ENCODE results near the gene GPNMB.
"Not testable (repeated sequence)": the region's sequence is repeated elsewhere in the genome, so short reads cannot be mapped to it uniquely, and the experiment has no call there.

Gene GPNMB

DNA sequence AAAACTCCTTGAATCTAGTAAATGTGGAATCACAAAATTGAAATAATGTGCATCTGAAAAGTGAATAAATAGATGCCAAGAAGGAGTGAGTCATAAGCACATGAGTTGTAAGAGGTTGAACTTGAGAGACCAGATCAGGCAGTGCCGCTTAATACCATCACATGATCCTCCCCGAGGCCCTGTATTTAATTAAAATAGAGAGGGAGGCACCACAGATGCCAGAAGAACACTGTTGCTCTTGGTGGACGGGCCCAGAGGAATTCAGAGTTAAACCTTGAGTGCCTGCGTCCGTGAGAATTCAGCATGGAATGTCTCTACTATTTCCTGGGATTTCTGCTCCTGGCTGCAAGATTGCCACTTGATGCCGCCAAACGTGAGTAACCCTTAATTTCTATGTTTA, at the start of gene GPNMB:
Gene GPNMB (plus strand): TSS at position 221 of the 400 bp plus-strand sequence. CDS start 83 bp downstream, at position 304.
- DNase-seq (ENCODE audit: low read depth in 2 of 2), result no peak

DNA sequence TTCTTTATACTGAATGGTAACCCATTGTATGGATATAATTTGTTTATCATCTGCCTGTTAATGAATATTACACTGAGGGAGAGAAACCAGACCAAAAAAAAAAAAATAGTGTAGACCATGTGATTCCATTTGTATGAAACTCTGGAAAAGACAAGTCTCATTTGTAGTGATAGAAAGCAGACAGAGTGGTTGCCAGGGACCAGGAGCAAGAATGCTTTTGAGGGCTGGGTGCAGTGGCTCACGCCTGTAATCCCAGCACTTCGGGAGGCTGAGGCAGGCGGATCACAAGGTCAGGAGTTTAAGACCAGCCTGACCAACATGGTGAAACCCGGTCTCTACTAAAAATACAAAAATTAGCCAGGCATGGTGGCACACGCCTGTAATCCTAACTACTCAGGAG, 48.8 kb upstream of the GPNMB start:
- DNase-seq (ENCODE audit: low read depth in 2 of 2), result not testable (repeated sequence)

DNA sequence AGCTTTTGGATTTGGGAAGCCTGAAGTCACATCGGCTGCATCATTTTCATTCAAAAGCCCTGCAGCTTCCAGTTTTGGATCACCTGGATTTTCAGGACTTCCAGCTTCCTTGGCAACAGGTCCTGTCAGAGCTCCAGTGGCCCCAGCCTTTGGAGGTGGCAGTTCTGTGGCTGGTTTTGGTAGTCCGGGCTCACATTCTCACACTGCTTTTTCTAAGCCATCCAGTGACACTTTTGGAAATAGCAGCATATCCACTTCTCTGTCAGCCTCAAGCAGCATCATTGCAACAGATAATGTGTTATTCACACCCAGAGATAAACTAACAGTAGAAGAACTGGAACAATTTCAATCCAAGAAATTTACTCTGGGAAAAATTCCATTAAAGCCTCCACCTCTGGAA, 46.2 kb upstream of the GPNMB start:
- no peak for DNase-seq (ENCODE audit: low read depth in 2 of 2)

DNA sequence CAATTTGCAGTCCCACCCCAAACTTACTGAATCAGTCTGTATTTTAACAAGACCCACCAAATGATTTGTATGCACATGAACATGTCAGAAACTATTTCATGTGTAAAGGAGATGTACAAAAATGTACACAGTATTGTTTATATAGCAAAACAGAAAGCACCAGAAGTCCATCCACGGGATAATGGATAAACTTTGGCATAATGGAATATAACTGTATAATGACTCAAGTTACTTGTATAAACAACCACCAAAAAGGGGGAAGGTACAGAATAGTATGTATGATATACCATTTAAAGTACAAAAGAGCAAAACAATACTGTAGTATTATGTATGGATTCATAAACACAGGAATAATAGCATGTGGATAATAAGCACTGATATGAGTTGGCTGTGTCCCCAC, 42.3 kb upstream of the GPNMB start:
- no peak for DNase-seq (ENCODE audit: low read depth in 2 of 2)

DNA sequence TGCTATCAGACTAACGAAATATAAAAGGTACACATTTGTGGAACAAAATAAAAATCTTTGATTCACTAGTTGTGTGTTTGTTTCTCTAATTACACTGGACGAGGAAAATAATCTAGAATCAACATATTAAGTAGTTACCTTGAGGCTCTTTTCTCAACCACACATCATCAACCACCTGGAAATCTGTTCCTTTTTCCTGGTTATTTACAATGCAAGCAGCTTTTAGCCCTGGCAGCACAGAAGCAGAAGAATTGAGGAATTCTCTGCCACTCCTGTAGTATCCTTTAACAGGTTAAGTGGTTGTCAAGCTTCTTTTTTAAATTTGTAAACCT, 41.0 kb upstream of the GPNMB start:
- DNase-seq (ENCODE audit: low read depth in 2 of 2), result no peak

DNA sequence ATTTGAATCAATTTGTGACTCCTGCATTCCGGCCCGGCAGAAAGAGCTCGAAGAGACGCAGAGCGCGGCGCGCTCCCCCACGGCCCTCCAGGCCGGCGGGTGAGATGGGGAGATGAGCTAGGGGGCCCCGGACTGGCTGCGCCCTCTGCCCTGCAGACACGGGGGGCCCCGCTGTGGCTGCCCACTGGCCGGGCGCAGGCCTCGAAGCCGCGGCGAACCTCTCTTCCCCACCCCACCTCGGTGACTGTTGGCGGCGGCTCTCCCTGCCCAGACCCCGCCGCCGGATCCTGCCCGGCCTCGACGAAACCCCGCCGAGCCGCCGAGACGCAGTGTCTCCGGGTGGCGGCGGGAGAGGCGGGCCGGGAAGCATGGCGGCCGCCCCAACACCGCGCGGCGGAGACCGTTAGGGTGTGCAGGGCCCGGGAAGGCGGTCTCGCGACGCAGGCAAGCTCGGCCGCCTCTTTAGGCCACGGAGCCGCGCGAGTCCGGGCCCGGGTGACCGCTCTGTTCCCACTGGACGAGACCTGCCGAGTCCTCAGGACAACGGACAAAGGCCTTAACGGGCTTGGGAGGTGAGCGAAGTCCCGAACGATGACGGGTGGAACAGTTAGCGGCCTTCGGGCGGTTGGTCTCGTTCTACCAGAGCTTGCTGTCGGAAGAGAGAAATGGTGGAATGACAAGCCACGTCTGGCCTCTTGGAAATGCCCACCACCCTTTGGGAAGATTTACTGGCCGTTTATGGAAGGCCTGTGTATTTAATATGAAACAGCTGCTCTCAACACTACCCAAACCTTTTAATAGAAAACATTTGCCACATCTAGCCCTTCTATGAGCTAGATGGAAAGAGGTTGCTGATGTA, 40.4 kb upstream of the GPNMB start:
- no peak for DNase-seq (ENCODE audit: low read depth in 2 of 2)

DNA sequence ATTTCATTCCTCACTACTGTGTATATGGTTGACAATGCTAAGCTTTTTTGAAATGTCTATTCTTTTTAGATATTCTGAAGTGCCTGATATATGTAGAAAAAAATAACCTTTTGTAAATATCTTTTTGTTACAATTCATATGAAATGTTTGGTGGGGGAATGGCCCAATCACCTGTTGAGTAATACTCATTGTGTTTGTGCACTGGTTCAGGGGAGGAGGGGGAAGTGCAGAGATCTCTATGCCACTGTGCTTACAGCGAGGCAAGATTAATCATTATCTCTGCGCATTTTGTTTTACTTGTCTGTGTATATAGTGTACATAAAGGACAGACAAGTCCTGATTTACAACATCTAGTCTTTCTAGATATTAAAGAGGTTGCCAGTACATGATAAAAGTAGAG, 39.6 kb upstream of the GPNMB start:
- no peak for DNase-seq (ENCODE audit: low read depth in 2 of 2)

DNA sequence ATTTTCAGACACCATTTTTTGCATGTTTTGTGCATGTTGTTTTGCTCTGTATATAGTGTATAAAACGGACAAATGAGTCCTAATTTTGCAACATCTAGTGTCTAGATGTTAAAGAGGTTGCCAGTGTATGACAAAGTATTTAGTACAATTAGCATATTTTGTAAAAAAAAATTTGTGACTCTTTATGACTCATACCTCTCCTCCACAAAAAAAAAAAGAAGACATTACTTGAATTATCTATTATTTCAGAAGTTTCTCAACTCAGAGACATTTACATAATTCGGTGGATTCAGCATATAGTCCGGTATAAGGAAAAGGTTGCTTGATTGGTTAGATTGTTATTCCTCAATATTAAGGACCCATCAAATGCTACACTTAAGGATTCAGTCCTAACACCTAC, 38.7 kb upstream of the GPNMB start:
- no peak for DNase-seq (ENCODE audit: low read depth in 2 of 2)

DNA sequence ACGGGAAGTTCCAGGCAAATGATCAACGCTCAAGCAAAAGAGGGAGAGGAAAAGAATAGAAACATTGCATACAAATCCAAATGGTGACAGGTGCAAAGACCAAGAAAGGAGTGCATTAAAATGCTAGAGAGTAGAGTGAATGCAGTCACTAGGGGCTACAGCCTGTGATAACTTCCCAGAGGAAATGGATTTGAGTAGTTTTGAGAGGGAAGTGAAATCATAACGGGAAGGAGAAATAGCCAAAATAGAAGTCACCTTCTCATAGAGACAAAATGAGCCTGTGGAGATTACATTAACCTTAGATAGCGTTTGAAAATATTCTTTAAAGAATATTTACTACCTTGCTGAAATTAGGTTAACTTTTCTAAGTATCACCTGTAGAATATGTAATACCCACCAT, 38.3 kb upstream of the GPNMB start:
- DNase-seq (ENCODE audit: low read depth in 2 of 2), result no peak

DNA sequence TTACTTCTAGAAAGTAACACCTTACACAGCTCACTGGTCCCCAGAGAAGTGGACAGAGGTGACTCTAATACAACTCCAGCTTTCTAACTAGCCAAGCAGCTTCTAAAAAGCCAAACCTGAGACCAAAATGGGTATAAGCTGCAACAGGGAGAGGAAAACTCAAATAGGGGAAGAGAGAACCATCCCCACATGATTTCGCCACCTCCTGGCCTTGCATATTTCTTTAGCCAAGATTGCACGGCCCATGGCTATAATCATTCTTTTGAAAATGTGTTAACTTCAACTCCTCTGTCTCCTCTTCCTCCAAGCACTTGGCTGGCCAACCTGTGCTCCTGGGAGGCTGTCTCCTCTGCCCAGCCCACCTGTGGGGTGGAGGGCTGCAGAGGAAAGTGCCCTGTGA, 36.1 kb upstream of the GPNMB start:
- no peak for DNase-seq (ENCODE audit: low read depth in 2 of 2)

DNA sequence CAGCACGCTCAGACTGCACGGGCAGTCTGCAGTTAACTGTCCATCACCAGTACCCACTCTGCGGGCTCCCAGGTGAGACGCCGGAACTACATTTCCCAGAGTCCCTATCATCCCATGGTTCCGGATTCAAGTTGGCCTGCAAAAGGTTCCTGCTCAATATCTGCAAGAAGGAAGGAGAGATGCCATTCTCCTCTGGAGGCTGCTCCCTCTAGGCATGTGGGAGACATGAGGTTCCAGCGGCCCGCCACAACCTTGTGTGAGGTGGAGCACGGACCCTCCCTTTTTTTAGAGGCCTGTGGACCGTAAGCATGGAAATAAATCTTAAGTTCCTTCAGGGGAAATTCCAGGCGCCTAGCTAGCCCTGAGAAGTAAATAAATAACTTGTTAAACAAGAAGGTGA, 35.0 kb upstream of the GPNMB start:
- DNase-seq (ENCODE audit: low read depth in 2 of 2), result no peak

DNA sequence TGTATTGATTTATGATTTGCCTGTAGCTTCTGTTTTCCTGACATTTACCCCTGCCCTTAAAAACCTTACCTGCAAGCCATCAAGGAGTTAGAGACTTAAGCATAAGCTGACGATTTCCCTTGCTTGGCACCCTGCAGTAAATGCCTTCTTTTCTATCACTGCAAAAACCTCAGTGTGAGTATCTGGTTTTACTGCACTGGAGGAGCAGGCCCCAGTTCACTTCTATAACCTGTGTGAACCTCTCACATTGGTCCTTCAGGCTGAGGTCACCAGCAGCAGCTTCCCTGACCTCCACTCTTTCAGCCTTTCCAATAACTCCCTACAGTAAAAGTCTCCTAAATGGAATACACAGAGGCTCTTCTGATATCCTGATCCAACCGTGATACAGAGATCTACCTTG, 34.2 kb upstream of the GPNMB start:
- no peak for DNase-seq (ENCODE audit: low read depth in 2 of 2)

DNA sequence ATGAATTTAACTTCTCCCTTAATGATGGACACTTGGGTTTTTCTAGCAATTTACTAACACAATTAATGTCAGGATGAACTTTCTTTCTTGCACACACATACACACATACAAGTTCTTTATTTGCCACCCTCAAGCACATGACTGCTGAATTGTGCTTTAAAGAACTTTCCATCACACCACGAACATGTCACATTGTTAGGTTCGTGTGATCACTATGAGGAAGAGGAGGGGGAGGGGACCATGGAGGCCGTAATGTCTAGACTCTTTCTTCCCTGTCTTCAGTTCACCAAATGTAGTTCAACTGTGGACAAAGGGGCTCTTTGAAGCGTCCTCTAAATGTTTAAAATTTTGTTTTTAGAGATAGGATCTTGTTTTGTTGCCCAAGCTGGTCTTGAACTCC, 33.7 kb upstream of the GPNMB start:
- no peak for DNase-seq (ENCODE audit: low read depth in 2 of 2)

DNA sequence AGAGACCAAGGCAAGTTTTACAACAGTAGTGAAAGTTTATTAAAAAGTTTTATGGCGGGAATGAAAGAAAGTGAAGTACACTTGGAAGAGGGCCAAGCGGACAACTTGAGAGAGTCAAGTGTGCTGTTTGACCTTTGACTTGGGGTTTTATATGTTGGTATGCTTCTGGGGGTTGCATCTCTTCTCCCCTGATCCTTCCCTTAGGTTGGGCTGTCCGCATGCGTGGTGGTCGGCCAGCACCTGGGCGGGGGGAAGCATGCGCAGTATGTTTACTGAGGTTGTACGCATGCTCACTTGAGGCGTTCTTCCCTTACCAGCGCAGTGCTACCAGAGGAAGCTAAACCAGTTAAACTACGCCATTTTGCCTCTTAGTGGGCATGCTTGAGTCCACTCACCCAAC, 32.8 kb upstream of the GPNMB start:
- DNase-seq (ENCODE audit: low read depth in 2 of 2), result no peak

DNA sequence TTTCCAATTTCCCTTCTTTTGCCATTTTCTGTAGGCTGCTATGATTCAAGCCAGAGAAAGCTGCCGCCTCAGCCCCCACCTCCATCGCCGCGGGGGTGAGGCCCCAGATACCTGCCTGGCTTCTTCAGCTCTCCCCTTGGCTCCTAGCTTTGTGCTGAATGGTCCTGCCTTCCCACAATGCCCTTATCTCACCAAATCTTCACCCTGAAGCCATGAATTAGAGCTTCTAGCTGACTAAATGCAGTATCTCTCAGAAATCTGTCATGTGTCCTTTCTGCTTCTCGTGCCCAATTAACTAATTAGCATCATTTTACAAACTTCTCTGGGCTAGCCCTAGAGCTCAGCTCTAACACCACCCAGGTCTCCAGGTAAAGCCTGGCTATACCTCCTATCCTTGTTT, 32.2 kb upstream of the GPNMB start:
- DNase-seq (ENCODE audit: low read depth in 2 of 2), result no peak

DNA sequence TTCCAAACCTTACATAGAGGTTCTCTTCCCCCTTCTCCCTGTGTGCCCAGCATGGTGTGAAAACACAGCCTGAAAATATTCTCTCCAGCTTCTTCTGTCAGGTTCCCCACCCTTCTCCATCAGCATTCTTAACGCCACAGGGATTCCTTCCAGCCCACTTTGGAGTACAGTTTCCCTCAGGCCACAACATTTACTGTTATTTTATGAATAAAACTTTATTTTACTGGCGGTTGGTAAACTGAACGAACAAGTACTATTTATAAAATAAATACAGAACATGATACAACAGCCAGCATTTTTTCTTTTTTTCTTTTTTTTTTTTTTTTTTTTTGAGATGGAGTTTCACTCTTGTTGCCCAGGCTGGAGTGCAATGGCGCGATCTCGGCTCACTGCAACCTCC, 31.6 kb upstream of the GPNMB start:
- DNase-seq (ENCODE audit: low read depth in 2 of 2), result no peak

DNA sequence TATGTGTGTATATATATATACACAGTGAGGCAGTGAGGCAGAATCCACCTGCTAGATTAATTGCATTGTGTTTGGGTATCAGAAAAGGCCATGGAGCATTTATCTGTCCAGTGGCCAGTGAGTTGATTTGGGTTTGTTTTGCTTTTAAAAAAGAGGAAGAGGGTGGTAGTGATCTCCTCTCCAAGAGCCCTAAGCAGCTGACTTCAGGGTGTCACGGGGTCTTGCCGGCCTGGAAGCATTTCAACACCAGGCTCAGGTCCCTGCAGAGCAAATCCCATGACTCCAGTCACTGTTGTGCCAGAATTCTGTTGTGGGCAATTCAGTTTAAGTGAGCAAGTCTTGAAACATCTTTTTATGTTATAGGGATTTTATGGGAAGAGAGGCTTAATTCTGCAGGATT, 30.6 kb upstream of the GPNMB start:
- DNase-seq (ENCODE audit: low read depth in 2 of 2), result no peak

DNA sequence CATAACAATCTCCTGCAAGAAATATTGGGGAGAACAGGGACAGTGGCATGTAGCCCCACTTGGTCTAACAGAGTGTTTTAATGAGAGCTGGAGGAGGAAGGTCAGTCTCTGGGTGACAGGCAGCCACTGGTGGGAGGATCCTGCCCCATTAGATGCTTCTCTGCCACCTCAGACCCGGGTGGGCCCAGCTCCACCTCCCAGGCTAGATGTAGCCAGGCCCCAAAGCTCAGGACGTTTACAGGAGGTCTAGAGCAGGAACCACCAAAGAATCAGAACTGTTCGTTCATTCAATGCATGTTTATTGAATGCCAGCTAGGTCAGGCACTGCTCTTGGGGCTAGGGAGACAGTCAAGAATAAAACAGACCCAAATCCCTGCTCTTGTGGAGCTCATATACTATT, 28.4 kb upstream of the GPNMB start:
- no peak for DNase-seq (ENCODE audit: low read depth in 2 of 2)

DNA sequence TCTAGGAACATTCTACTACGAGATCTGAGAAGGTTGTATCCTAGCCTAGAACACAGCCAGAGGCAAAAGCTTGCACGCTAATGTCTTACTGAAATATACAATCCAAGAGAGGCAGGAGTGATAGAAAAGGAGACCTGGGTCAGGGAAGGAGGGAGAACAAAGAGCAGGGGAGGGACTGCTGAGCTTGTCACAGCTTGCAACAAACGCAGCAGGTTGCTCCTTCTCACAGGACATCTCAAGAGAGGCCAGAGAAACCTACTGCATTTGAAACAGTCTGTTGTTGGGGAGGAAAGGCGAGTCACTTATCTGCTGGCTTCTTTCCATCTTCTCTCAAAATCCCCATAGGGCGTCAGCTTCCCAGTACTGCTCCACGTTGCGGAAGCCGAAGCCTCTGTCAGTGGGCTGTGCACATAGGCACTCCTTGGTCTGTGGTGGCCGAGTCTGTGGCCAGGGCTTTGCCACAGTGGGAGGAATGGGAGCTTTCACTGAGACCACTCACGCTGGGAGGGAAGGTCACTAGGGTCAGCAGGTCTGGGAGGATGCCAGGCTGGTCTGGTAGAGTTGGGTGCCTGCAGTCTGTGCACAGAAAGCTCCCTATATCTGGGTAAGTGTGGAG, 25.8 kb upstream of the GPNMB start:
- no peak for DNase-seq (ENCODE audit: low read depth in 2 of 2)

DNA sequence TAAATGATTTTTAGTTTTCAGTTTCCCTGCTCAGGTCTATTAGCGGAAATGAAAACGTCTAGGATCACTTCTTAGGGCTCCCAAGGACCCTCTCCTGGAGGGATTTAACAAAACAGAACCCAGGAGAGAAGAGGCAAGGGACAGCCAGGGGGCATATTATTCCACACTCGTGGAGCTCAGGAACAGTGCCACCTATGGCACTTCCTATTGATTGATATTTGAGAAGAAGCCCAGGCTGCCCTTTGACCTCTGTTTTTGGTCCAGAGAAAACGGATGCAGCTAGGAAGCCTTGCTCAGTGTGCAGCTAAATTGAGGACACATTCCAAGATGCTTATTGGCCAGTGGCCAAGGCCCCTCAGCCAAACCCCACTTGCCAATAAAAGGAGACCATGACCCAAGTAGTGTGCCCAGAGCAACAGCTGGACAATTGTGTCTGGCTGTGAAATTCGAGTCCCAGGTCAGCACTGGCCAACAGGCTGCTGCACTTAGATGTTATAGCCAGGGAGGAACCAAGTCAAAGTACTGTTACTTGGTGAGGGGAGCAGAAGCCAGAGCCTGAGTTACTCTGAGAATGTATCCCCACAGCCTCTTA, 24.0 kb upstream of the GPNMB start:
- no peak for DNase-seq (ENCODE audit: low read depth in 2 of 2)

DNA sequence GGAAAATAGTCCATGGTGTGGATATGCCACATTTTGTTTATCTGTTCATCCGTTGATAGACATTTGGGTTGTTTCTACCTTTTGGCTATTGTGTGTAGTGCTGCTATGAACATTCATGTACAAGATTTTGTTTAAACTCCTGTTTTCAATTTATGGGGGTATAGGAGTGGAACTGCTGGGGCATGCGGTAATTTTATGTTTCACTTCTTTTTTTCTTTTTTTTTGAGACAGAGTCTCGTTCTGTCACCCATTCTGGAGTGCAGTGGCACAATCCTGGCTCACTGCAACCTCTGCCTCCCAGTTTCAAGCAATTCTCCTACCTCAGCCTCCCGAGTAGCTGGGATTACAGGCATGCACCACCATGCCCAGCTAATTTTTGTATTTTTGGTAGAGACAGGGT, 22.2 kb upstream of the GPNMB start:
- not testable (repeated sequence) for DNase-seq (ENCODE audit: low read depth in 2 of 2)

DNA sequence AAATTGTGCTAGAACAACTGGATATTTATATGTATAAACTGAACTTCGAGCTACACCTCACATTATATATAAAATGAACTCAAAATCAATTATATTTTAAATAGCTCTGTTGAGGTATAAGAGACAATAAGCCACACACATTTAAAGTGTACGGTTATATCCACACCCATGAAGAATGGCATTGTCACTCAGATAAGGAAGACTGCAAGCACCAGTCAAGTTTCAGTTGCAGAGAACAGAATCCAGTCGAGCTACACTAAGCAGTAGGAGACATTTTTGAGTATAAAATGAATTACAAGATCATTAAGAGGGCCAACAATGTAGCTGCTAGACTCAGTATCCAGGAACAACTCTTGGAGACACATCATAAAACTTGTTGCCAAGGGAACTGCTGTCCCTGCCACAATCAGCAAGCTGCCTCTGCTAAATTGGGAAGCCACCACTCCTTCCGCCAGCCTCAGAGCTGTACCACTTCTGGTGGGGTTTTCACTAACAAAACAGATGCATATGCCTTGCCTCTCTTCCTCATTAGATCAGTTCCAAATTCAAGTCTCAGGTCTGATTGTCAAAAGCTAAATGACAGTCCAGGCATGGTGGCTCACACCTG, 19.6 kb upstream of the GPNMB start:
- DNase-seq (ENCODE audit: low read depth in 2 of 2), result no peak

DNA sequence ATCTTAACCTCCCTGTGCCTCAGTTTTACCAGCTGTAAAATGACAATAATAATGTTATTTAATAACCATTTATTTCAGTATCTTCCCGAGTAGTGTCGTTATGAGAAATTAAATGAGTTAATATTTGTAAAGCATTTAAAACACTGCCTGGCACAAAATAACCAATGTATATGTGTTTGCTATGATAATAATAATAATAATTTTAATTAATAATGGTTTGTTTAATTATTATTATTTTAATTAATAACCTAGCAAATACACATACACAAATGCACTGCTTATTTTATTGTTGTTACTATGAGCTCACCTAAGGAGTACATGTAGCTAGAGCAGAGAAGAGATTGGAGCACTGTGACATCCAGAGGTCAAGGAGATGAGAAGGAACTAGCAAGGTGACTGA, 18.2 kb upstream of the GPNMB start:
- DNase-seq (ENCODE audit: low read depth in 2 of 2), result no peak

Data from stimulated activated CD8-positive, alpha-beta memory T cell treated with anti-CD3 and anti-CD28 coated beads, Interleukin-15, amount 100 ng/mL, for 4 hours (primary cell).